Calu3 (cell line): ENCODE measurements around the gene NLRP4. TPM values are rescaled to one million over a fixed set of nuclear protein-coding genes. Genes with fewer than 3 reads are reported as not detected.

Experiments
- BruUV-seq: library from RNA; stranded (reverse); fragments of 400-500 nt; replicated peaks from 2 replicates; lab custom pipeline; 2021; lab: Mats Ljungman, UMichigan
- CTCF ChIA-PET: fragments of 300-600 bp; sonication (Branson Sonifier 250); formaldehyde crosslinking; loops from one replicate; lab custom pipeline; 2022; ENCODE audit warnings: antibody characterized with exemption; lab: Charles Lee
- DNase-seq: peaks from one replicate; pipeline ENCODE4 v3.0.0; 2022
- H3K27ac Mint-ChIP-seq: one replicate; pipeline ENCODE4 v1.8.0; 2022; ENCODE audit warnings: mixed read lengths; ENCODE audit not compliant: unreplicated experiment
- H3K27me3 Mint-ChIP-seq: one replicate; pipeline ENCODE4 v1.8.0; 2022; ENCODE audit warnings: mixed read lengths; ENCODE audit not compliant: unreplicated experiment
- H3K36me3 Mint-ChIP-seq: one replicate; pipeline ENCODE4 v1.8.0; 2022; ENCODE audit warnings: mild to moderate bottlenecking, moderate library complexity, mixed read lengths; ENCODE audit not compliant: insufficient read depth, unreplicated experiment
- H3K4me1 Mint-ChIP-seq: one replicate; pipeline ENCODE4 v1.8.0; 2022; ENCODE audit warnings: mild to moderate bottlenecking, low read depth, mixed read lengths; ENCODE audit not compliant: unreplicated experiment
- H3K4me3 Mint-ChIP-seq: one replicate; pipeline ENCODE4 v1.8.0; 2022; ENCODE audit warnings: mild to moderate bottlenecking, low read depth, moderate library complexity, mixed read lengths; ENCODE audit not compliant: unreplicated experiment
- H3K9me3 Mint-ChIP-seq: one replicate; pipeline ENCODE4 v1.8.0; 2022; ENCODE audit warnings: low read depth, mixed read lengths; ENCODE audit not compliant: unreplicated experiment
- CTCF ChIP-seq: fragments of 200-600 bp; IDR thresholded peaks from one replicate; pipeline ENCODE4 v1.8.0; 2022; ENCODE audit warnings: antibody characterized with exemption; ENCODE audit not compliant: unreplicated experiment
- intact Hi-C: fragments of 100-400 bp; cut with micrococcal nuclease; formaldehyde crosslinking; loops from one replicate; pipeline ENCODE4 v1.10.0; 2022; ENCODE audit not compliant: unreplicated experiment
- total RNA-seq: library from RNA; stranded (reverse); gene quantifications from 2 replicates; pipeline ENCODE4 v1.2.3, GENCODE V29; 2022

NLRP4 gene
- total RNA-seq, 1 experiment from 2014 or later, result not detected

GRCh38 chr19:55820037-55820436 is 16.3 kb upstream of the NLRP4 start:
- peaks cover 7% of the 10 kb centered on the region for H3K9me3 Mint-ChIP-seq
- CTCF ChIA-PET, result no interaction called here
- no TSS peak for BruUV-seq
- peaks cover 25% of the 10 kb centered on the region for H3K27me3 Mint-ChIP-seq
- H3K36me3 Mint-ChIP-seq, result no peaks in the 10 kb centered on the region
- no peak for DNase-seq
- no peak overlapping the region for H3K4me3 Mint-ChIP-seq
- H3K27ac Mint-ChIP-seq, result no peak overlapping the region
- intact Hi-C loops, result no loop called here
- H3K4me1 Mint-ChIP-seq, result no peaks in the 10 kb centered on the region
- no peak for TF ChIP-seq CTCF

- CTCF ChIA-PET, result no interaction called here
- no TSS peak for BruUV-seq
- H3K9me3 Mint-ChIP-seq, result no peaks in the 10 kb centered on the region
- no peak overlapping the region for H3K4me3 Mint-ChIP-seq
- H3K27me3 Mint-ChIP-seq, result no peaks in the 10 kb centered on the region
- no peaks in the 10 kb centered on the region for H3K4me1 Mint-ChIP-seq
- H3K27ac Mint-ChIP-seq, result no peak overlapping the region
- intact Hi-C loops, result no loop called here
- H3K36me3 Mint-ChIP-seq, result no peaks in the 10 kb centered on the region
- DNase-seq, result no peak
- no peak for TF ChIP-seq CTCF
Observed at GRCh38 chr19:55830656-55831055, 5.7 kb upstream of the NLRP4 start.

- Mint-ChIP-seq H3K9me3 (peaks cover 2% of the 10 kb centered on the region), H3K36me3 (no peaks in the 10 kb centered on the region), H3K4me3 (no peak within 1 kb of the TSS), H3K27me3 (no peaks in the 10 kb centered on the region), H3K4me1 (no peaks in the 10 kb centered on the region), H3K27ac (no peak within 1 kb of the TSS)
- intact Hi-C loops, result no loop called here
- no peak for TF ChIP-seq CTCF
- CTCF ChIA-PET, result interaction anchor here (0.6 kb wide), 2 partner anchors 631 to 1931 kb away, joined by 3 to 5 read pairs; no protein-coding TSS in a partner anchor
- BruUV-seq, result no TSS peak
- DNase-seq, result no peak
Observed at GRCh38 chr19:55831846-55832245, 4.5 kb upstream of the NLRP4 start, which contains the start of gene NLRP11. Gene NLRP11, minus strand, starts transcription at chr19:55831999. Its CDS starts 13,825 bp downstream, at chr19:55818174.

- no peak for DNase-seq
- Mint-ChIP-seq H3K27ac (no peak overlapping the region), H3K36me3 (no peaks in the 10 kb centered on the region), H3K9me3 (peaks cover 2% of the 10 kb centered on the region), H3K4me1 (no peaks in the 10 kb centered on the region), H3K4me3 (no peak overlapping the region), H3K27me3 (no peaks in the 10 kb centered on the region)
- intact Hi-C loops, result no loop called here
- no TSS peak for BruUV-seq
- CTCF ChIA-PET, result interaction anchor here (0.6 kb wide), 1 partner anchor 630 kb away, joined by 3 read pairs; no protein-coding TSS in a partner anchor
- no peak for TF ChIP-seq CTCF
Observed at GRCh38 chr19:55832676-55833075, 3.7 kb upstream of the NLRP4 start.
